NCI-H748 (cell line): ENCODE results near the gene MAPK8IP3.
"Not testable (repeated sequence)": the region's sequence is repeated elsewhere in the genome, so short reads cannot be mapped to it uniquely, and the experiment has no call there.

Experiments
- DNase-seq: peaks from one replicate; lab custom pipeline; 2025; ENCODE audit not compliant: unreplicated experiment; lab: John Stamatoyannopoulos, UW

MAPK8IP3 gene

DNA sequence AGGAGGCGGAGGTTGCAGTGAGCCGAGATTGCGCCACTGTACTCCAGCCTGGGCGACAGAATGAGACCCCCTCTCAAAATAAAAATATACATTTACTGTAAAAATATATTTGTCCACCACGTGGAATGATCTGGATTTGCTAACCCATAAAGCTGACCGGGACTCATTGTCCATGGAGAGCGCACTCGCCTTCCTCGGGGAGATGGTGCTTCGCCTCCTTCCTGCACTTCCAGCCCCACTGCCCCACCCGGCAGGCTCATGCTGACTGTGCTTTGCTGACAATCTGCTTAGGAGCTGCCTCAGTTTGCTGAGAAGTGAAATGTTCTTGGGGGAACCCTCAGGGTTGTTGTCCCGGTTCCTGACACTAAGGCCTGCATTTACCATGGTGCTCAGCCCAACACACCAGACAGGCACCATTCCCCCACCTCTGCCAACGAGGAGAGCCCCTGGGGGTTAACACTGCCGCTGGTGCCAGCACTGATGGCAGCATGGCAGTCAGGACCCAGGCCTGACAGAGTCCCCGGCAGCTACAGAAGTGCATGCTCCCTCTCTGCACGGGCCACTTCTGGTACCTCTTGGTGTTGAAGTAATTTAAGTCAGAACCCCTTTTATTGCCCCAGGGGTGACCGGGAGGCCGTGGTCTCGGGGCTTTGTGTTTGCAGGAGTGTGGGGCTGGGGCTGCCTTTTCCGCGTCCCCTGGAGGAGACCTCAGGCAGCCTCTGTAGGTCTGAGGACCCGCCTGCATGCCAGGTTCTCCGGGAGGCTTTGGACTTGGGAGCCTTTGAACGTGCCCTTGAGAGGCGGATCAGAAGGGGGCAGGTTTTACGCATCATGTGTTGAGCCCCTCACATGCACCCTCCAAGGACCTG, 79.2 kb downstream of the MAPK8IP3 start:
- no peak for DNase-seq

DNA sequence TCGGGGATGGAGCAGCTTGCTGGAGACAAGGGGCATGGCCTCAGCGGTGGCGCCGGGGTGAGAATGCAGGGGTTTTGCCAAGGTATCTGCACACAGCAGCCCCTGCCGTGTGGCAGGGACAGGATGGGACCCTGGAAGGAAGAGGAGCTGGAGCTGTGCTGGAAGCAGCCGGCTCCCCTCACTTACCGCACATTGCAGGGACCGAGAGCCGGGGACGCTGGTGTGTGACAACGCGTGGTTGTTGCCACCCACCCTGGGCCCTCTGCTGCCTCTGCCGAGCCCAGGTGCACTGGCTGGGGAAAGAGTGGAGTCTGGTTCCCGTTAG, 79.8 kb downstream of the MAPK8IP3 start:
- DNase-seq = no peak

DNA sequence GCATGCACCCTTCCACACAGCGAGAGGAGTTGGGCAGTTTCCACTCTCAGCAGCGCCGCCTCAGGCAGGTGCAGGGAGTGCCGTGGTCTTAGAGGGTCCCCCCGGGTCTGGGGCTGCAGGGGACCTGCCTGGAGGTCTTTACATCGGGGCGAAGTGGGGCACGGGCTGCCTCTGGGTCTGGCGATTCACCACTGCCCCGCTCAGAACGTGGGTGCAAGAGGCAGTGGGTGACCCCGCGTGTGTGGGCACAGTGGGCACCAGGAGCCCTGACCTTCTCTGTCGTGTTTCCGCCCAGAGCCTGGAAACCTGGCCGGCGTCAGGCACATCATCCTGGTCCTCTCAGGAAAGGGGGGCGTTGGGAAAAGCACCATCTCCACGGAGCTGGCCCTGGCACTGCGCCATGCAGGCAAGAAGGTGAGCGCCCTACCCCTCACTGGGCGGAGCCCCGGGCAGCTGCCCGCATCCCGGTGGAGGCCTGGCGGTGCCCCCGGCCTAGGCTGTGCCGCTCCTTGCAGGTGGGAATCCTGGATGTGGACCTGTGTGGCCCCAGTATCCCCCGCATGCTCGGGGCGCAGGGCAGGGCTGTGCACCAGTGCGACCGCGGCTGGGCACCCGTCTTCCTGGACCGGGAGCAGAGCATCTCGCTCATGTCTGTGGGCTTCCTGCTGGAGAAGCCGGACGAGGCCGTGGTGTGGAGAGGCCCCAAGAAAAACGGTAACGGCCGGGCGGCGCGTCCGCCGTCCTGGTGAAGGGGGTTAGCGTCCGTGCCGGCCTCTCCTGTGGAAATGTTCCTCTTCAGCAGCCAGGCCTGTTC, 80.5 kb downstream of the MAPK8IP3 start:
- no peak for DNase-seq

DNA sequence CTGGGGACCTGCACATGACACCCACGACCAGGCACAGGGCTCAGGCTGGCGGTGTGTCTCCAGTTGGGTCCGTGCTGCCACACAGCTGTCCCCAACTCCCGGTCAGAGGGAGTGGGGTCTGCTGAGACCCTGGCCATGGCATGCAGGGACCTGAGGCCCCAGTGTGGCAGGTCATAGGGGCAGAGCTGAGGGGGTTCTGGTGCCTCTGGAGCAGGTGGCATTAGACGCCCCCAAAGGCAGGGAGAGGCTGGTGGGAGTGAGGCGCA, 81.0 kb downstream of the MAPK8IP3 start:
- no peak for DNase-seq

DNA sequence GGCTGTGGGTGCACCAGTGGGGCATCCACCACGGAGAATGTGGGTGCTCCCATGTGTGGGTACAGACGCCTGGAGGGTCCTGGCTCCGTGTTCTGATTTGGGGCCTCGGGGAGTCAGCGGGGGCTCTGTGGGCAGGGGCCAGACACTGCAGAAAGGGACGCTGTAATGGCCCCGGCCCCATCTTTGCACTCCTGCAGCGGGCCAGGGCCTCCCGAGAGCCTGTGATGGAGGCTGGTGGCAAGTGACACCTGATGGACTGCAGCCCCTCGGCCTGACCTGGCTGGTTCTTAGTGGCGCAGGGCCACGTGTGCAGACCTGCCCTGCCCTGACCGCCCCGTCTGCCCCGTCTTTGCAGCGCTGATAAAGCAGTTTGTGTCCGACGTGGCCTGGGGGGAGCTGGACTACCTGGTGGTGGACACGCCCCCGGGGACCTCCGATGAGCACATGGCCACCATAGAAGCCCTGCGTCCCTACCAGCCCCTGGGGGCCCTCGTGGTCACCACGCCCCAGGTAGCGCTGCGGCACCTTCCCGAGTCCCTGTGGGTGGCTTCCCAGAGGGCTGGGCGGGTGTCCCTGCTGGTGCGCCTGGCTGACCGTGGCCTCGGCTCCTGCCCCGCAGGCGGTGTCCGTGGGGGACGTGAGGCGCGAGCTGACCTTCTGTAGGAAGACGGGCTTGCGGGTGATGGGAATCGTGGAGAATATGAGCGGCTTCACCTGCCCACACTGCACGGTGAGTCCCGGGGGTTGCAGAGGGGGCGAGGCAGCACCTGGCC, 81.5 kb downstream of the MAPK8IP3 start:
- no peak for DNase-seq

DNA sequence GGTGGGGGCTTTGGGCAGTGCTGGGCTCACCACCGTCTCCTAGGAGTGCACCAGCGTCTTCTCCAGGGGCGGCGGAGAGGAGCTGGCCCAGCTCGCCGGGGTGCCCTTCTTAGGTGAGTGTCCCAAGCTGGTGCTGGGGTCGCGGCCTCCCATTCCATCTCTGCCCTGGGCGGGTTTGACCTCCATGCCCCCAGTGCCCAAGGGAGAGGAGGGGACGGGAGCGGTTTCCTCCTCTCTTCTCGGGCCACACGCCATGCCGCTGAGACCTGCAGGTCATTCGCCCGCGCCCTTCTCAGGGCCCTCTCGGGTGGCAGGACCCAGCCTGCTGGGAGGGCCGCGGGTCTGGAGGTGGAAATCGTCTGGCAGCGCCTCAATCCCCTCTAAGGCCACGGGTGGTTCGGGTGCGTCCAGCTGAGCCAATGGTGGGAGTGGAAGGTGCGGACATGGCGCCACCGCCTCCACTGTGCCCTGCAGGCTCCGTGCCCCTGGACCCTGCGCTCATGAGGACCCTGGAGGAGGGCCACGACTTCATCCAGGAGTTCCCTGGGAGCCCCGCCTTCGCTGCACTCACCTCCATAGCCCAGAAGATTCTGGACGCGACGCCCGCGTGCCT, 82.2 kb downstream of the MAPK8IP3 start:
- no peak for DNase-seq

DNA sequence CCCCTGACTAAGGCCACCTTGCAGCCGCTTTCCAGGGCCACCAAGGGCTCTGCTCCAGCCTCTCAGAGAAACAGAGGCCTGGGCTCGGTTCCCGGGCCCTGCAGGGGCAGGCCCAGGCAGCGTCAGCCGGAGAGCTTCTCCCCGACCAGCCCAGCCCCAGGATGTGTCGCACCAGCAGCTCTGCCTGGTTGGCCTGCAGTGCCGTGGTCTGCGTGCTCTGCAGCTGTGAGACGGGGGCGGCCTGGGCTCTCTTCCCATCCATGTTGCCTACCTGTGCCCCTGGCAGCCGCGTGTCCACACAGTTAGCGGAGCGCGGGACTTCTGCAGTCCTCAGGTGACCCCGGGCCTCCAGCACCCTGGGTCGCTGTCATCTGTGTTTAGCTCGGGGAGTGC, 82.7 kb downstream of the MAPK8IP3 start:
- DNase-seq = no peak

DNA sequence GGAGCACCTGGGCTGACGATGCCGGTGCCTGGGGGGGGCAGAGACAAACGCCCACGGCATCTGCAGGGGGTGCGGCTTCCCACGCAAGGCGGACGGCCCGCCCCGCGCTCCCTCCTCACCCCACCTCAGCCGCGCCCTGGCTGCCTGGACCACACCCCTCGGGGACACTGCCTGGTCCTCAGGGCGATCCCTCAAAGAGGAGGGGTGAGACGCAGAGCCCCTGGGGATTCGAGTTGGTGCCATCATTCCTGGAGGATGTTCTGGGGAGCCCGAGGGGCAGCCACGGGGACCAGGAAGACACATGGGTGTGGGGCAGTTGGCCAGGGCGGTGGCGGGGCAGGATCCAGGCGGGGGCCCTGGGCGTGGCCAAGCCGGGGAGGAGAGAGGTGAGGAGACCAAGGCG, 83.6 kb downstream of the MAPK8IP3 start:
- no peak for DNase-seq

DNA sequence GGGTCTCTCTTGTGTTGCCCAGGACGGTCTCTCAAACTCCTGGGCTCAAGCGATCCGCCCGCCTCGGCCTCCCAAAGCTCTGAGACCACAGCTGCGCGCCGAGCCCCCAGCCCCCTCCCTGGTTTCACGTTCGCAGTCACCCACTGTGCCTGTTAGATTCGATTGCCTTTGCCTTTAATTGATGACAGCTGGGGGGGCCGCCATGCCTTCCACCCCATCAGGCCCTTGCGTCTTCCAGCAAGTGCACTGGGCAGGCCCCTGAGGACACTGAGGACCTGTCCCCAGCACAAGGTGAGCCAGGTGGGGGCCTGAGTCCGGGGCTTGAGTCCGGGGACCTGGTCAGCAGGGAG, 84.2 kb downstream of the MAPK8IP3 start:
- no peak for DNase-seq

DNA sequence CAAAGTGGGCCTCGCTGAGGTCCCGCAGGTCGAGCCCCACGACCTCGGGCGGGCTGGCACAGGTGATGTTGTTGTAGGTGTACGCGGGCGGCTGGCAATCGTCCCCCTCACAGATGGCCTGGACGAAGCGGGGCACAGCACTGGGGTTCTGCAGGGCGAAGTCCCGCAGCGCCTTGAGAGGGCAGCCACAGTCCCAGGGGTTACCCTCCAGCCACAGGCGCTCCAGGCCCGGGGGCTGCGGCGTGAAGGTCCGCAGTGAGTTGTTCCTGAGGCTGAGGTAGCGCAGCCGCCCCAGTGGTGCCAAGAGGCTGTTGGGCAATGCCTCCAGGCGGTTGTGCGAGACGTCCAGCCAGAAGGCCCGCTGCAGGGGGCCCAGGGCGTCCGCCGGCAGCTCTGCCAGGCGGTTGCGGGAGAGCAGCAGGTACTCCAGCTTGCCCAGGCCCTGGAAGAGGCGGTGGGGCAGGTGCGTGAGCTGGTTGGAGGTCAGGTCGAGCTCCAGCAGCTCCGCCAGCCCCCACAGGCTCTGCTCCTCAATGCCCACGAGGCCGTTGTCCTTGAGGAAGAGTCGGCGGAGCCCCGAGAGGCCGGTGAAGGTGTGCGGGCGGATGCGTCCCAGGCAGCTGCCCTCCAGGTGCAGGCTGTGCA, 84.7 kb downstream of the MAPK8IP3 start:
- no peak for DNase-seq

DNA sequence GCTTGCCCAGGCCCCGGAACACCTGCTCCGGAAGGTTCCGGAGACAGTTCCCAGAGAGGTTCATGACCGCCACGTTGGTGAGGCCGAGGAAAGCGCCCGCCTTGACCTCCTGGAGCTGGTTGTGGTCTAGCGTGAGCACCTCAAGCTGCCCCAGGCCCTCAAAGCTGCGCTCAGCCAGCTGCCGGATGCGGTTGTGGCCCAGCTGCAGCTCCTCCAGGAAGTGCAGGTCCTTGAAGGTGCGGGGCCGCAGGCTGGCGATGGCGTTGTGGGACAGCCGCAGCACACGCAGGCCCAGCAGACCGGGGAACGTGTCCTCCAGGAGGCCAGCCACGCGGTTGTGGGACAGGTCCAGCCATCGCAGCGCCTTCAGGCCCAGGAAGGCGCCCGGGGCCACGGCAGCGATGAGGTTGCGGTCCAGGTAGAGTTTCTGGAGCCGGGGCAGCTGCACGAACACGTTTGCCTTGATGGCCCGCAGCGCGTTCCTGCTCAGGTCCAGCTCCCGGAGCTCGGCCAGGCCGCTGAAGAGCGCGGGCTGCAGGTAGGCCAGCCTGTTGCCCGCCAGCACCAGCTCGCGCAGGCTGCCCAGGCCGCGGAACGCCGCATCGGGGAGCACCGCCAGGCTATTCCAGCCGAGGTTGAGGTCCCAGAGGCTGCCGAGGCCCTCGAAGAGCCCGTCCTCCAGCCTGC, 85.4 kb downstream of the MAPK8IP3 start:
- no peak for DNase-seq

DNA sequence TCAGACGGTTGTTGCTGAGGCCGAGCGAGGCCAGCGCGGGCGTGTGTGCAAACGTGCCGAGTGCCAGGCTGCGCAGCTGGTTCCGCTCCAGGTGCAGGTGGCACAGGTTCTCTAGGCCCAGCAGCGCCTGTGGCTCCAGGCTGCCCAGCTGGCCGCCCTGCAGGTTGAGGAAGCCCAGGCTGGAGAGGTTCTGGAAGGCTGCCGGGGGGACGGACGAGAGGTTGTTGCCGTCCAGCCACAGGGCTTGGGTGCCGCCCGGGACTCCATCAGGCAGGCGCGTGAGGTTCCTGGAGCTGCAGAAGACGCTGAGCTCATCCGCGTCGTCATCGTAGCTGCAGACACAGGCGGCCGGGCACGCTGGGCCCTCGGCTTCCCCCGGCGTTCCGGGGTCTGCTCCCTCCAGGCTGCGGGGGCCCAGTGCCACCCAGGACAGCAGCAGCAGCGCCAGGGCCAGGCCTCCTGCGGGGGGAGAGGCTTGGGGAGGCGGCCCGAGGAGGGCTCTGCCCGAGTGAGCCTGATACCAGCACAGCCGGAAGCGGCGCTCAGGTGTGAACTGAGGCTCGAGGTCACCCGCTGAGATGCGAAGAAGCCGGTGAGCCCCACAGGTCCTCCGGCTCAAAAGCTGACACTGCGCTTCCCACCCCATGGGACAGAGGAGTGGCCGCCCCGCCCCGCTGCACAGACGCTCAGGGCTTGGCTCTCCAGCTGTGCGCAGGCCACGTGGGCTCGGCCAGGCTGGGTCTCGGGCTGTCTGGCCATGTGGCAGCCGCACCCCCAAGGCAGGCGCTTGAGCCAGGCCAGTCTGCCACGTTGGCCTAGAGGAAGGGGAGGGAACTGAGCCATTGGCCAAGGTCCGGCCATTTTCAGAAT, 86.2 kb downstream of the MAPK8IP3 start:
- DNase-seq = no peak

DNA sequence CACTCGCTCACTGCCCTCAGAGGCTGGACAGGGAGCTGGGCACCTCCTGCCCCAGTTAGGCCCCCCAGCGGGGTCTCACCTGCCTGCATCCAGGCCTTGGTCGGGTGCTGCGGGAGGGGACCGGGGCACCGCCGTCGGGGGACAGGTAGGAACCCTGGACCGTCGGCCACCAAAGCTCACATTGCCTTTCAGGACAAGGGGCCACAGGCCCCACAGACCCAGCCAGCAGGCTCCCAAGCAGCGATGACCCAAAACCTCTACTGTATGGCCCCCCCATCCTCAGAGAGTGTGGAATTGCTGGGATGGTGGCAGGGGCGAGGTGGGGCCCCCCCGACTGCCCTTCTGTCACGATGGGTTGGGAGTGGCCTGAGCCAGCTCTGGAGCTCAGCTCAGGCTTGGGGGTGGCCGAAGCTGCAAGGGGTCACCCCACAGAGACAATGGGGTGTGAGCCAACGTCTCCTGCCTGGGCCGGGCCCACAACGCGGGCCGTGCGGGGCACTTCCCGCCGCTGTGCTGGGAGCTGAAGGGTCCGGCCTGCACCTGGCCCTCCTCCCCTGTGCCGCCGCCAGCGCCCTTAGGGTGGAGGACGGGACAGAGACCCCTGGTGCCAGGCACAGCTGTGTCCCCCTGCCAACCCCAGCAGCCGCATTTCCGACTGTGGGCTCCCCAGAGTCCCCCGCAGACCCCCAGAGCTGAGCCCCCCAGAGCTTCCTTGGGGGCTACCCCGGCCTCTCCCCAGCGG, 87.0 kb downstream of the MAPK8IP3 start:
- no peak for DNase-seq

DNA sequence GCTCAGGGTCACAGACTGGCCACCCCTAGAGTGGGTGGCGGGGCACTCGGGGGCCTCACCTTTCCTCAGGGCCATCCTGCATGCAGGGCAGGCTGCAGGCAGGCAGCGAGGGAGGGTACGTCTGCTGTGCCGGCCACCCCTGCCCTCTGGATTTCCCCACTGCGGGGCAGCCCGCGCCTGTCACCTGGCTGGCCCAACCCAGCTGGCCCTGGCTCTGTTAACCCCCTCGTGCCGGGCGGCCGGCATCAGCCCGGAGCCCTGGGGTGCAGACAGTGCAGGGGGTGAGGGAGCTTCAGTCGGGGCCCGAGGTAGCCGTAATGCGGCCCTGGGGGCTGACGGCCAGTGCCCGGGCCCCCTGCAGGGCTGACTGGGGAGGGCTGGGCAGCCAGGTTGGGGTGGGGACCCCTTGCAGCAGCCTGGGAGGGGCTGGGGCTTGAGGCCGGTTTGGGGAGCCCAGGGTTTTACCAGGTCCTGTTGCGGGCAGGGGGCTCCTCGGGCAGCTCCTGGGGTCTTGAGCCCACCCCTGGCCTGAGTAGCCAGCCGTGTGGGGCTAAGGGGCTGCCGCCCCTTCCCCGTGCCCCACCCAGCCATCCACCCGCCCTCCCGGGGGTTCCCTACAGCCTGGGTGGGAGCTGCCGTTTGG, 87.7 kb downstream of the MAPK8IP3 start, which contains the start of gene IGFALS:
TSS of gene IGFALS (minus strand) at position 128 of the 643 bp plus-strand sequence. CDS start at position 75, 53 bp downstream.
- no peak for DNase-seq

DNA sequence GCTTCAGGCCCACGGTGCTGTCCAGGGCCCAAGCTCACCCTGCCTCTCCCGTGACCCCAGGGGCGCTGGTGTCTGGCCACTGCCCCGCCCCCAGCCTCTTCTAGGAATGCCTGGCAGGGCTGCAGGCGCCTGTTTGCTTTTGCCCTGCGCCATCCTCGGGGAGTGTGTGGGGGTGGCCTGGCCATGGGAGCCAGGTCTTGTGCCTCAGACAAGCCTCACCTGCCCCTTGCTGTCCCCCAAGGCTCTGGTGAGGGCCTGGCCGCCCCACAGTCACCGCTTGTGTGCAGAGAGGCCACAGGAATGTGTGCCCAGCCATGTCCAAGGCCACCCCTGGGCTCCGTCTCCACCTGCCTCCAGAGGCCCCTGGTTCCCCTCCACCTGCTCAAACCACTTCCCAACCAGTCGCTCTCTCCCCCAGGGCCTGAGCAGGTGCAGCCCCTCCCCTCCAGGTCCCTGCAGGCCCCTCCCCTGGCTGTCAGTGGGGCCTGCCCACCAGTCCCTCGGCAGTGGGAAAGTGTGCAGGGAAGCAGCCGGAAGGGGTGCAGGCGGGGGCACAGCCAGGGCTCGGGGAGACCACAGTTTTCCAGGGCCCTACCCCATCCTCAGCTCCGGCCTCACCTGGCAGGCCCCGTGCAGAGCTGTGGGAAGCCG, 88.4 kb downstream of the MAPK8IP3 start:
- no peak for DNase-seq

DNA sequence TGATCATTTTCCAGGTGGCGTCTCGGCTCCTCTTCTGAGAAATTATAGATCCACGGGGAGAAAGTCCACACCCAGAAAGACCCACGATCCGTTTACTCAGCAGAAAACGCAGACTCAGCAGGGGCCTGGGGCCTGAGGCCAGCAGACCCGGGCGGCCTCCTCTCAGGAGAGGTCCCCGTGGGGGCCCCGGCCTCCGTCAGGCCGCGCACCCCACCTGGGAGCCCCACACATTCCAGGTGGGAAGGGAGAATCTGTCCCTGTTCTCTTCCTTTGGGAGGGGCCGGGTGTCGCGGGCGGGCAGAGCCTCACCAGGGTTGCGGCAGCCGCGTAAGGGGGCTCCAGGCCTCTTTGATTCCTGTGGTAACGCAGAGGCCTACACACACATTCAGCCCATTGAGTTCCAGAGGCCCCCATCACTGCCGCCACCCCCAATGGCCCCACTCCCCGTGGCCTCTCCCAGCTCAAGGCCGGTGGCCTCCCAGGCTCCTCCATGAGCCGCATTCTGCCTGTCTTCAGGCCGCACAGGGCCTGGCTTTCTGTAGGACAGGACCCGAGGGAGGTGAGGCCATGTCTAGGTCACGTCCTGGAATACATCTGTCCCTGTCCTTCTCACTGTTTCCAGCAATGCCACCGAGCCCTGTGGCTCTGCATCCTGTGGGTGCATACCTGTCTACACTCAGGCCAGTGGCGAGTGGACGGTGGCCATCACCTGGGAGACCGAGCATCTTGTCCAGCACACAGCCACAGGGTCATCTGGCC, 89.1 kb downstream of the MAPK8IP3 start:
- no peak for DNase-seq

DNA sequence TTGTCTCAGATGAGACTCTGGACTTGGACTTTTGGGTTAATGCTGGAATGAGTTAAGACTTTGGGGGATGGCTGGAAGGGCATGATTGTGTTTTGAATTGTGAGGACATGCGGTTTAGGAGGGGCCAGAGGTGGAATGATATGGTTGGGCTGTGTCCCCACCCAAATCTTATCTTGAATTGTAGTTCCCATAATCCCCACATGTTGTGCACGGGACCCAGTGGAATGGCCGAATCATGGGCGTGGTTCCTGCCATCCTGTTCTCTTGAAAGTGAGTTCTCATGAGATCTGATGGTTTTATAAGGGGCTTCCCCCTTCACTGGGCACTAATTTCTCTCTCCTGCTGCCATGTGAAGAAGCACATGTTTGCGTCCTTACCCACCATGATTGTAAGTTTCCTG, 93.3 kb downstream of the MAPK8IP3 start:
- DNase-seq = not testable (repeated sequence)
